HCT116 (cell line): Measurements from ENCODE around the gene TMCC3. TPM values are rescaled to one million over a fixed set of nuclear protein-coding genes. Genes with fewer than 3 reads are reported as not detected.

Experiments used
- ATAC-seq: fragments of 200-7000 bp; cut with Tn5 transposase; 2 replicates; pipeline ENCODE4 v1.9.1; 2020; ENCODE audit warnings: mild to moderate bottlenecking, moderate library complexity
- BruUV-seq: library from RNA; stranded (reverse); fragments of 400-500 nt; replicated peaks from 2 replicates; lab custom pipeline; 2021; lab: Mats Ljungman, UMichigan
- CTCF ChIA-PET: fragments of 300-600 bp; sonication (Branson Sonifier 250); formaldehyde crosslinking; loops from one replicate; lab custom pipeline; 2021; ENCODE audit warnings: antibody characterized with exemption; lab: Charles Lee
- POLR2A ChIA-PET: fragments of 300-600, 350-600 bp; sonication (Branson Sonifier 250); formaldehyde crosslinking; loops from one replicate; lab custom pipeline; 2021; ENCODE audit warnings: antibody characterized with exemption; lab: Charles Lee
- RAD21 ChIA-PET, 2 experiments: fragments of 300-600 bp; sonication (Branson Sonifier 250); formaldehyde crosslinking; loops; one replicate each; lab custom pipeline; 2023; ENCODE audit warnings: low total read pairs in 2 of 2; ENCODE audit not compliant: uncharacterized antibody in 2 of 2, unreplicated experiment in 2 of 2, low non-redundant PET in 1 of 2; lab: Charles Lee
- DNase-seq: peaks from one replicate; pipeline ENCODE4 v3.0.0-alpha.2; 2010; ENCODE audit warnings: low read depth, low spot score
- H2AFZ ChIP-seq: fragments of 200-600 bp; shearing (Covaris generic), sonication (generic); 2 replicates; pipeline ENCODE4 v1.6.1; 2017; ENCODE audit warnings: low read depth, mixed run types, mixed read lengths, antibody characterized with exemption, low read length; ENCODE audit not compliant: poor library complexity, severe bottlenecking
- H3K27ac ChIP-seq: 2 replicates; pipeline ENCODE4 v1.5.1; 2012; ENCODE audit warnings: low read depth, low read length
- H3K27me3 ChIP-seq: fragments of 200-600 bp; sonication (generic); 2 replicates; pipeline ENCODE4 v1.6.1; 2016; ENCODE audit warnings: mixed run types, low read length, mixed read lengths; ENCODE audit not compliant: insufficient read depth
- H3K36me3 ChIP-seq, 2 experiments: fragments of 200-500 bp in 1 of 2; fragments of 200-600 bp in 1 of 2; sonication (Bioruptor generic) in 1 of 2; sonication (generic) in 1 of 2; 2 replicates each; pipeline versions ENCODE4 v1.5.1 to v1.6.1; 2014 to 2016; ENCODE audit warnings: low read length in 2 of 2, inconsistent platforms in 1 of 2, mixed read lengths in 1 of 2, mixed run types in 1 of 2; ENCODE audit not compliant: insufficient read depth in 2 of 2, control insufficient read depth in 1 of 2
- H3K4me1 ChIP-seq, 2 experiments: fragments of 200-600 bp in 1 of 2; sonication (generic) in 1 of 2; 2 replicates each; pipeline versions ENCODE4 v1.5.1 to v1.6.1; 2012 to 2017; ENCODE audit warnings: low read length in 2 of 2, inconsistent platforms in 1 of 2, mild to moderate bottlenecking in 1 of 2, mixed read lengths in 1 of 2, mixed run types in 1 of 2, moderate library complexity in 1 of 2; ENCODE audit not compliant: insufficient read depth in 2 of 2, control insufficient read depth in 1 of 2
- H3K4me2 ChIP-seq: fragments of 200-600 bp; sonication (generic); 2 replicates; pipeline ENCODE4 v1.6.1; 2017; ENCODE audit warnings: mixed run types, low read length, mixed read lengths
- H3K4me3 ChIP-seq, 2 experiments: fragments of 200-600 bp in 1 of 2; sonication (generic) in 1 of 2; replicated peaks in 1 of 2; 2 replicates each; pipeline ENCODE4 v1.5.1; 2011 to 2016; ENCODE audit warnings: low read length in 2 of 2, control low read depth in 1 of 2, low read depth in 1 of 2, mild to moderate bottlenecking in 1 of 2, mixed read lengths in 1 of 2, mixed run types in 1 of 2
- H3K79me2 ChIP-seq: fragments of 200-600 bp; sonication (generic); 2 replicates; pipeline ENCODE4 v1.6.1; 2017; ENCODE audit warnings: mild to moderate bottlenecking, mixed run types, low read length, moderate library complexity, mixed read lengths; ENCODE audit not compliant: insufficient read depth
- H3K9ac ChIP-seq: fragments of 200-600 bp; sonication (generic); 2 replicates; pipeline ENCODE4 v1.6.1; 2016; ENCODE audit warnings: low read length, mixed read lengths
- H3K9me2 ChIP-seq: fragments of 200-600 bp; sonication (generic), shearing (Covaris generic); 2 replicates; pipeline ENCODE4 v1.6.1; 2017; ENCODE audit warnings: mixed run types, mild to moderate bottlenecking, moderate library complexity; ENCODE audit not compliant: insufficient read depth
- H3K9me3 ChIP-seq, 2 experiments: fragments of 200-500 bp in 1 of 2; fragments of 200-600 bp in 1 of 2; sonication (Bioruptor generic) in 1 of 2; sonication (generic) in 1 of 2; 2 replicates each; pipeline ENCODE4 v1.6.1; 2014 to 2017; ENCODE audit warnings: low read length in 2 of 2, mixed read lengths in 2 of 2, inconsistent platforms in 1 of 2, low read depth in 1 of 2, mild to moderate bottlenecking in 1 of 2, mixed run types in 1 of 2, moderate library complexity in 1 of 2; ENCODE audit not compliant: control insufficient read depth in 1 of 2, insufficient read depth in 1 of 2
- H4K20me1 ChIP-seq: fragments of 200-600 bp; sonication (generic), shearing (Covaris generic); 2 replicates; pipeline ENCODE4 v1.6.1; 2017; ENCODE audit warnings: mixed run types, mild to moderate bottlenecking, moderate library complexity; ENCODE audit not compliant: insufficient read depth
- ELF1 ChIP-seq: IDR thresholded peaks from 2 replicates; pipeline ENCODE4 v1.6.1; 2012; ENCODE audit warnings: low read depth, borderline replicate concordance
- JUND ChIP-seq: IDR thresholded peaks from 2 replicates; pipeline ENCODE4 v1.6.1; 2012
- POLR2AphosphoS5 ChIP-seq: IDR thresholded peaks from 2 replicates; pipeline ENCODE4 v1.6.1; 2011; ENCODE audit warnings: mild to moderate bottlenecking, low read depth, low read length, moderate library complexity
- RAD21 ChIP-seq: IDR thresholded peaks from 2 replicates; pipeline ENCODE4 v1.6.1; 2012; ENCODE audit warnings: low read depth, mild to moderate bottlenecking
- SIN3A ChIP-seq: IDR thresholded peaks from 2 replicates; pipeline ENCODE4 v1.6.1; 2012; ENCODE audit warnings: low read depth
- TCF7L2 ChIP-seq: IDR thresholded peaks from 2 replicates; pipeline ENCODE4 v1.7.0; 2011; ENCODE audit warnings: borderline replicate concordance, inconsistent platforms; ENCODE audit not compliant: insufficient read depth, insufficient read length; ENCODE audit errors: extremely low read depth
- YY1 ChIP-seq: IDR thresholded peaks from 2 replicates; pipeline ENCODE4 v1.6.1; 2011; ENCODE audit warnings: low read length, low read depth, moderate library complexity, mild to moderate bottlenecking; ENCODE audit not compliant: insufficient replicate concordance; ENCODE audit errors: extremely low read depth
- ZFX ChIP-seq: fragments of 450-650 bp; IDR thresholded peaks from 2 replicates; pipeline ENCODE4 v1.6.1; 2017
- intact Hi-C: fragments of 100-400 bp; cut with micrococcal nuclease; formaldehyde crosslinking; loops from 2 replicates; pipeline ENCODE4 v1.10.0; 2022
- total RNA-seq: library from RNA; stranded (reverse); gene quantifications from one replicate; pipeline ENCODE4 v1.2.1, GENCODE V29; 2021; ENCODE audit not compliant: unreplicated experiment
- TF ChIP-seq, protein P1 (sequence below): IDR thresholded peaks from 2 replicates; pipeline ENCODE4 v1.6.1; 2012; ENCODE audit warnings: low read depth
- TF ChIP-seq, protein P2 (sequence below): IDR thresholded peaks from 2 replicates; pipeline ENCODE4 v1.6.1; 2012
- TF ChIP-seq, protein P3 (sequence below), 3 experiments: fragments of 200-600 bp in 1 of 3; sonication (generic) in 1 of 3; IDR thresholded peaks in 2 of 3; conservative IDR thresholded peaks in 1 of 3; 2 replicates each; pipeline ENCODE4 v1.5.1; 2012 to 2017; ENCODE audit warnings: low read depth in 2 of 3, low read length in 2 of 3, antibody characterized with exemption in 1 of 3, borderline replicate concordance in 1 of 3, control low read depth in 1 of 3, mild to moderate bottlenecking in 1 of 3, mixed read lengths in 1 of 3, mixed run types in 1 of 3, moderate library complexity in 1 of 3; ENCODE audit not compliant: insufficient read depth in 1 of 3

TMCC3 gene
- total RNA-seq, 1 experiment from 2014 or later: 4.5 TPM

DNA sequence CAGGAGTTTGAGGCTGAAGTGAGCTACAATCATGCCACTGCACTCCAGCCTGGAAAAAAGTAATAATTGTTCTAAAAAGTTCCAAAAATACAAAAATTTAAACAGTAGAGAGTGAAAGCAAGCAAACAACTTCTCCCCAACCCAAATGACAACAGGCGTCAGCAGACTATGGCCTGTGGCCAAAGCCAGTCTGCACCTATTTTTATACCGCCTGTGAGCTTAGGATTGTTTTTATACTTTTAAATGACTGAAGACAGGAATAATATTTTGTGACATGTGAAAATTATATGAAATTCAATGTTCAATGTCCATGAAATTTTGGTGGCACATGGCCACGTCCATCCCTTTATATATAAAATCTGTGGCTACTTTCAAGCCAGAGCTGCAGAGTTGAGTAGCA is 48.2 kb upstream of the TMCC3 start:
- intact Hi-C loops: no loop called here
- DNase-seq: no peak
- Histone ChIP-seq H2AFZ (no peak overlapping the region), H3K9ac (no peak overlapping the region), H3K4me2 (no peak overlapping the region), H3K36me3 (no peaks in the 10 kb centered on the region), H3K4me3 (no peak overlapping the region), H4K20me1 (no peaks in the 10 kb centered on the region), H3K79me2 (no peaks in the 10 kb centered on the region), H3K9me3 (no peaks in the 10 kb centered on the region), H3K9me2 (no peaks in the 10 kb centered on the region), H3K4me1 (no peaks in the 10 kb centered on the region), H3K27me3 (no peaks in the 10 kb centered on the region), H3K27ac (no peak overlapping the region)
- ChIA-PET RAD21 (no interaction called here), CTCF (no interaction called here), POLR2A (no interaction called here)
- ATAC-seq: no peak
- no TSS peak for BruUV-seq
- TF ChIP-seq ELF1 (no peak), YY1 (no peak)
- TF ChIP-seq, protein P1, sequence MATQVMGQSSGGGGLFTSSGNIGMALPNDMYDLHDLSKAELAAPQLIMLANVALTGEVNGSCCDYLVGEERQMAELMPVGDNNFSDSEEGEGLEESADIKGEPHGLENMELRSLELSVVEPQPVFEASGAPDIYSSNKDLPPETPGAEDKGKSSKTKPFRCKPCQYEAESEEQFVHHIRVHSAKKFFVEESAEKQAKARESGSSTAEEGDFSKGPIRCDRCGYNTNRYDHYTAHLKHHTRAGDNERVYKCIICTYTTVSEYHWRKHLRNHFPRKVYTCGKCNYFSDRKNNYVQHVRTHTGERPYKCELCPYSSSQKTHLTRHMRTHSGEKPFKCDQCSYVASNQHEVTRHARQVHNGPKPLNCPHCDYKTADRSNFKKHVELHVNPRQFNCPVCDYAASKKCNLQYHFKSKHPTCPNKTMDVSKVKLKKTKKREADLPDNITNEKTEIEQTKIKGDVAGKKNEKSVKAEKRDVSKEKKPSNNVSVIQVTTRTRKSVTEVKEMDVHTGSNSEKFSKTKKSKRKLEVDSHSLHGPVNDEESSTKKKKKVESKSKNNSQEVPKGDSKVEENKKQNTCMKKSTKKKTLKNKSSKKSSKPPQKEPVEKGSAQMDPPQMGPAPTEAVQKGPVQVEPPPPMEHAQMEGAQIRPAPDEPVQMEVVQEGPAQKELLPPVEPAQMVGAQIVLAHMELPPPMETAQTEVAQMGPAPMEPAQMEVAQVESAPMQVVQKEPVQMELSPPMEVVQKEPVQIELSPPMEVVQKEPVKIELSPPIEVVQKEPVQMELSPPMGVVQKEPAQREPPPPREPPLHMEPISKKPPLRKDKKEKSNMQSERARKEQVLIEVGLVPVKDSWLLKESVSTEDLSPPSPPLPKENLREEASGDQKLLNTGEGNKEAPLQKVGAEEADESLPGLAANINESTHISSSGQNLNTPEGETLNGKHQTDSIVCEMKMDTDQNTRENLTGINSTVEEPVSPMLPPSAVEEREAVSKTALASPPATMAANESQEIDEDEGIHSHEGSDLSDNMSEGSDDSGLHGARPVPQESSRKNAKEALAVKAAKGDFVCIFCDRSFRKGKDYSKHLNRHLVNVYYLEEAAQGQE: no peak

DNA sequence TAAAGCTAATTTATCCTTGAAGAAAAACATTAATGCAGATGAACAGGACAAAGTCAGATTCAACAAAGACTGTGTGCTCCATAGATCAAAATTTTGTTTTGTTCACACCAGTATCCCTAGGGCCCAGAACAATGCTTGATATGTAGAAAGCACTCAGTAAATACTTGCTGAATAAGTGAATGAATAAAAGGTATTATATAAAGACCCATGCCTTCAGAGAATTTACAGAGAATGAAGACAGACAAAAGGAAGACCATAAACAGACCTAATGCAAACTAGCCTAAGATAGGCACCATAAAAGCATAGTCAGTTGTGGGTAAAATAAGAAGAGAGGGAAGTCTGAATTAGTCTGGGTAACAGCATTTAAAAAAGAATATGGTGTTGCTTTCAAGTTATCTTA is 47.3 kb upstream of the TMCC3 start:
- no peak for TF ChIP-seq SIN3A
- TF ChIP-seq, protein P2, sequence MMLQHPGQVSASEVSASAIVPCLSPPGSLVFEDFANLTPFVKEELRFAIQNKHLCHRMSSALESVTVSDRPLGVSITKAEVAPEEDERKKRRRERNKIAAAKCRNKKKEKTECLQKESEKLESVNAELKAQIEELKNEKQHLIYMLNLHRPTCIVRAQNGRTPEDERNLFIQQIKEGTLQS: no peak
- no peak for TF ChIP-seq POLR2AphosphoS5
- TF ChIP-seq JUND: no peak
- no peak for TF ChIP-seq RAD21
- no peak for TF ChIP-seq ZFX
- no peak for TF ChIP-seq TCF7L2
- TF ChIP-seq, protein P3, sequence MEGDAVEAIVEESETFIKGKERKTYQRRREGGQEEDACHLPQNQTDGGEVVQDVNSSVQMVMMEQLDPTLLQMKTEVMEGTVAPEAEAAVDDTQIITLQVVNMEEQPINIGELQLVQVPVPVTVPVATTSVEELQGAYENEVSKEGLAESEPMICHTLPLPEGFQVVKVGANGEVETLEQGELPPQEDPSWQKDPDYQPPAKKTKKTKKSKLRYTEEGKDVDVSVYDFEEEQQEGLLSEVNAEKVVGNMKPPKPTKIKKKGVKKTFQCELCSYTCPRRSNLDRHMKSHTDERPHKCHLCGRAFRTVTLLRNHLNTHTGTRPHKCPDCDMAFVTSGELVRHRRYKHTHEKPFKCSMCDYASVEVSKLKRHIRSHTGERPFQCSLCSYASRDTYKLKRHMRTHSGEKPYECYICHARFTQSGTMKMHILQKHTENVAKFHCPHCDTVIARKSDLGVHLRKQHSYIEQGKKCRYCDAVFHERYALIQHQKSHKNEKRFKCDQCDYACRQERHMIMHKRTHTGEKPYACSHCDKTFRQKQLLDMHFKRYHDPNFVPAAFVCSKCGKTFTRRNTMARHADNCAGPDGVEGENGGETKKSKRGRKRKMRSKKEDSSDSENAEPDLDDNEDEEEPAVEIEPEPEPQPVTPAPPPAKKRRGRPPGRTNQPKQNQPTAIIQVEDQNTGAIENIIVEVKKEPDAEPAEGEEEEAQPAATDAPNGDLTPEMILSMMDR (IDR thresholded peaks at IDR 0.05 in 2 of 3, conservative IDR thresholded peaks at IDR 0.05 in 1 of 3; ENCODE audit: borderline replicate concordance in 1 of 3, insufficient read depth in 1 of 3, low read depth in 2 of 3, low read length in 2 of 3): no peak

More for the DNA sequence above, 47.3 kb upstream of the TMCC3 start:
- Histone ChIP-seq H3K4me2 (no peak overlapping the region), H3K79me2 (no peaks in the 10 kb centered on the region), H3K27ac (no peak overlapping the region), H3K9ac (no peak overlapping the region), H4K20me1 (no peaks in the 10 kb centered on the region), H2AFZ (no peak overlapping the region), H3K4me1 (no peaks in the 10 kb centered on the region), H3K4me3 (no peak overlapping the region), H3K36me3 (no peaks in the 10 kb centered on the region), H3K27me3 (no peaks in the 10 kb centered on the region), H3K9me3 (no peaks in the 10 kb centered on the region), H3K9me2 (no peaks in the 10 kb centered on the region)
- no TSS peak for BruUV-seq
- POLR2A ChIA-PET: no interaction called here
- intact Hi-C loops: no loop called here
- CTCF ChIA-PET: no interaction called here
- DNase-seq (no peak), ATAC-seq (no peak)
- RAD21 ChIA-PET: no interaction called here
